HG02588 (cell line): ENCODE data around the gene MYO1C.
"Not testable (repeated sequence)": the region's sequence is repeated elsewhere in the genome, so short reads cannot be mapped to it uniquely, and the experiment has no call there.

Experiments used
- ATAC-seq: cut with Tn5 transposase; IDR thresholded peaks from one replicate; pipeline ENCODE4 v1.9.1; 2021; ENCODE audit warnings: mild to moderate bottlenecking, moderate library complexity; ENCODE audit not compliant: unreplicated experiment

The MYO1C gene

GRCh38 chr17:1434150-1434549 is 58.3 kb downstream of the MYO1C start:
- ATAC-seq: no peak

- ATAC-seq: no peak
These were observed 60.8 kb downstream of the MYO1C start for GRCh38 chr17:1431631-1432104.

- no peak for ATAC-seq
These were observed 68.9 kb downstream of the MYO1C start for GRCh38 chr17:1423456-1424135.

- no peak for ATAC-seq
These were observed 69.6 kb downstream of the MYO1C start for GRCh38 chr17:1422885-1423284.

GRCh38 chr17:1421470-1421869 is 71.0 kb downstream of the MYO1C start:
- no peak for ATAC-seq

GRCh38 chr17:1420981-1421380 is 71.5 kb downstream of the MYO1C start:
- ATAC-seq: no peak

GRCh38 chr17:1420163-1420562 is 72.3 kb downstream of the MYO1C start:
- no peak for ATAC-seq

- ATAC-seq: not testable (repeated sequence)
These were observed 74.0 kb downstream of the MYO1C start for GRCh38 chr17:1418476-1418875.

- no peak for ATAC-seq
These were observed 76.1 kb downstream of the MYO1C start for GRCh38 chr17:1416414-1416813.

GRCh38 chr17:1414634-1415033 is 77.9 kb downstream of the MYO1C start:
- no peak for ATAC-seq
